ENCODE measurements around the gene CNTNAP5. TPM values are rescaled to one million over a fixed set of nuclear protein-coding genes. Genes with fewer than 3 reads are reported as not detected.

Gene CNTNAP5
- total RNA-seq, 1 donor from 2014 or later = 0.20 TPM

- DNase-seq (ENCODE audit: low read depth) = no peak
These were observed 38.5 kb downstream of the CNTNAP5 start for GRCh38 chr2:124063596-124063995.

- no peak for DNase-seq (ENCODE audit: low read depth)
These were observed 40.5 kb downstream of the CNTNAP5 start for GRCh38 chr2:124065636-124066035.

- DNase-seq (ENCODE audit: low read depth) = no peak
These were observed 41.7 kb downstream of the CNTNAP5 start for GRCh38 chr2:124066776-124067175.

GRCh38 chr2:124079045-124079444, 54.0 kb downstream of the CNTNAP5 start:
- DNase-seq (ENCODE audit: low read depth) = no peak

GRCh38 chr2:124080281-124081153, 55.4 kb downstream of the CNTNAP5 start:
- no peak for DNase-seq (ENCODE audit: low read depth)

- DNase-seq (ENCODE audit: low read depth) = no peak
These were observed 56.1 kb downstream of the CNTNAP5 start for GRCh38 chr2:124081154-124081716.

GRCh38 chr2:124088616-124089015, 63.5 kb downstream of the CNTNAP5 start:
- DNase-seq (ENCODE audit: low read depth) = no peak

- DNase-seq (ENCODE audit: low read depth) = no peak
These were observed 66.6 kb downstream of the CNTNAP5 start for GRCh38 chr2:124091721-124092120.

- no peak for DNase-seq (ENCODE audit: low read depth)
These were observed 67.6 kb downstream of the CNTNAP5 start for GRCh38 chr2:124092651-124093050.

GRCh38 chr2:124104914-124105313, 79.8 kb downstream of the CNTNAP5 start:
- DNase-seq (ENCODE audit: low read depth) = no peak

GRCh38 chr2:124112206-124112605, 87.1 kb downstream of the CNTNAP5 start:
- DNase-seq (ENCODE audit: low read depth) = no peak

- DNase-seq (ENCODE audit: low read depth) = no peak
These were observed 87.9 kb downstream of the CNTNAP5 start for GRCh38 chr2:124112966-124113365.

- DNase-seq (ENCODE audit: low read depth) = no peak
These were observed 95.2 kb downstream of the CNTNAP5 start for GRCh38 chr2:124120246-124120645.

GRCh38 chr2:124121106-124121505, 96.0 kb downstream of the CNTNAP5 start:
- DNase-seq (ENCODE audit: low read depth) = no peak

- no peak for DNase-seq (ENCODE audit: low read depth)
These were observed 96.7 kb downstream of the CNTNAP5 start for GRCh38 chr2:124121760-124122275.

GRCh38 chr2:124122340-124122739, 97.3 kb downstream of the CNTNAP5 start:
- DNase-seq (ENCODE audit: low read depth) = no peak

- DNase-seq (ENCODE audit: low read depth) = no peak
These were observed 106.2 kb downstream of the CNTNAP5 start for GRCh38 chr2:124131276-124131675.

GRCh38 chr2:124136110-124136509, 111.0 kb downstream of the CNTNAP5 start:
- no peak for DNase-seq (ENCODE audit: low read depth)

- no peak for DNase-seq (ENCODE audit: low read depth)
These were observed 113.0 kb downstream of the CNTNAP5 start for GRCh38 chr2:124138076-124138475.

- DNase-seq (ENCODE audit: low read depth) = no peak
These were observed 120.9 kb downstream of the CNTNAP5 start for GRCh38 chr2:124145982-124146381.

GRCh38 chr2:124147552-124147951, 122.5 kb downstream of the CNTNAP5 start:
- DNase-seq (ENCODE audit: low read depth) = no peak

- no peak for DNase-seq (ENCODE audit: low read depth)
These were observed 124.5 kb downstream of the CNTNAP5 start for GRCh38 chr2:124149571-124149970.

GRCh38 chr2:124151691-124152090, 126.6 kb downstream of the CNTNAP5 start:
- no peak for DNase-seq (ENCODE audit: low read depth)
